Amygdala (tissue), 56 donors: ENCODE data around the gene NDC1.
"Not testable (repeated sequence)": the region's sequence is repeated elsewhere in the genome, so short reads cannot be mapped to it uniquely, and the experiment has no call there.

Experiments used
- DNase-seq, 56 donors: peaks; one replicate each; lab custom pipeline; 2025; lab: John Stamatoyannopoulos, UW

The NDC1 gene

GRCh38 chr1:53766831-53767405 lies 71.2 kb downstream of the NDC1 start:
- no peak for DNase-seq

DNA sequence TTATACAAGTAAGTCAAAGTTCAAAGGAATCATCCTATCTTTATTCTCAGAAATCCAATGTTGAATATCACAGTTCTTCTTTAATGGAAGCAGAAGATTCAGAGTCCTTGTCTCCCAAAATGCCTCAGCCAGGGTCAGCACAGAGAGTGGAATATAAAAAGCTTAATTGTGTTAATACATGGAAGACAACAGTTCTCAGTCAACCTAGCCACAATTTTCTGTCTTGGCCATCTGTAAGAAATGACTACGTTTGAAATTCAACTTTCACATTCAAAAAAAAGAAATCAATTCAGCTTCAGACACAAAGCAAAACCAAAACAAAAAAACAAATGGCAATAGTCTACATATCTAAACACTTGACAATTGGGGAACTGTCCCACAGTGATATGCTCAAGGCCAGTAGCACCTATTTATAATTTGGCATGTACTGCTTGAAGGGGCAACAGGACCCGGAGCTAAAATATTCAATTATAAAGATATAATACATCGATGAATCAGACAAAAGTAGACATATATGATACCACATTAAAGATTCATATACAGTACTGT lies 71.8 kb downstream of the NDC1 start:
- no peak for DNase-seq

DNA sequence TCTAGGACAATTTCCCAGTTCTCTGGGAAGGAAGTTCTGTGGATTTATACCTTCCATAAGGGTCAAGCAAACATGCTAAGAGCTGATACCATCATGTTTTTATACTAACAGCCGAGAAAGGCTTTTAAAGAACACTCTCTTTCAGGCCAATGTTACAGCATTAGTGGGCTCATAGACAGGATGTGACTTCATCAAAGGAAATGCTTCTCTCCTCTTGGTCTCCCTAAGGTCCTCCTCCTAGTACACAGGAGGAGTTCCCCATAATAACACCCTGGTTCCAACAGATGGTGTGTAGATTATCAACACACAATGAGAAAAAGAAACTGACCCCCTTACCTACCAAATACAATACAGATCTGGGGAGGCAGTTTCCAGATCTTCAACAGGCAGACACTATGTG lies 72.4 kb downstream of the NDC1 start:
- no peak for DNase-seq

GRCh38 chr1:53763911-53764310 lies 74.2 kb downstream of the NDC1 start:
- DNase-seq: no peak

DNA sequence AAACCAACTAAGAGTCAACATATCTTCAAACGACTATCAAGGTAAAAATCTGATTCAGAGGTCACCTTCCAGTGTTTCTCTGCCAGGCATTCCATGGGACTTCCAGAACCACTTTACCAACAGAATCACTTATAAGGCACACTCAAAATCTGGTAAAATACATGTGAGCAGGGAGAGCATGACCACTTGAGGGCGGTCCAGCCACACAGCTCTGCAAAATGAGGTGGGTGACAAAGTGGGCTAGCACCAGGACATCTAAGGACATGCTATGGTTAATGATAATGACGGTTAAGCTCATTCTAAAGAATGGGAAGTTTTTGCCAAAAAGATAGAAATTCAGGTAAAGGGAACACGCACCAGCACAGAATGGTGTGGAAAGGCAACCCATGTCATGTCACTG lies 74.6 kb downstream of the NDC1 start:
- DNase-seq: no peak

DNA sequence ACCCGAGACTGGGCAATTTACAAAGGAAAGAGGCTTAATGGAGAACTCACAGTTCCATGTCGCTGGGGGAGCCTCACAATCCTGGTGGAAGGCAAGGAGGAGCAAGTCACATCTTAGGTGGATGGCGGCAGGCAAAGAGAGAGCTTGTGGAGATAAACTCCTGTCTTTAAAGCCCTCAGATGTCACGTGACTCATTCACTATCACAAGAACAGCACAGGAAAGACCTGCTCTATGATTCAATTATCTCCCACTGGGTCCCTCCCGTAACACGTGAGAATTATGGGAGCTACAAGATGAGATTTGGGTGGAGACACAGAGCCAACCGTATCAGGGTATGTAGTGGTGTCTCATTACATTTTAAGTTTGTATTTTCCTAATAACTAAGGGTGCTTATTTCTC lies 77.6 kb downstream of the NDC1 start:
- DNase-seq: not testable (repeated sequence)

- no peak for DNase-seq
These were observed 82.2 kb downstream of the NDC1 start for GRCh38 chr1:53755874-53756273.

- DNase-seq: peak in 8 of 56 donors; percentile 1 to 28 (median 8)
These were observed 83.4 kb downstream of the NDC1 start for GRCh38 chr1:53754484-53755312.

- DNase-seq: no peak
These were observed 85.8 kb downstream of the NDC1 start for GRCh38 chr1:53752281-53752680.

DNA sequence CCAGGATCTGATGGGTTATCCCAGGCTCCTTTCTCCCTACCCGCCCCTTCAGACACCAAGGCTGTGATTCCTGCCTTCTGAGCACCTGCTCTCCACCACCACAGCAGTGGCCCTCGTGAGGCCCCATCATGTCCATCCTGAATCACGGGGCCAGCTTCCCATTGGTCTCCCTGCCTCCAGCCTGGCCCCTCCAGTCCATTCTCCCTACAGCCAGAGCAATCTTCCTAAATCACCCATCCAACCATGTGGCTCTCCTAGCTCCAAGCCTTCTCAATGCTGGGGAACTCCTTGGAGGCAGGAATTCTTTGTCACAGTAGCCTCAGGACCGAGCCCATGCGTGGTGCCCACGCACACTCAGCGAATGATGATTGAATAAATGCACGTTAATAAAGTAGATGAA lies 90.3 kb downstream of the NDC1 start:
- no peak for DNase-seq

DNA sequence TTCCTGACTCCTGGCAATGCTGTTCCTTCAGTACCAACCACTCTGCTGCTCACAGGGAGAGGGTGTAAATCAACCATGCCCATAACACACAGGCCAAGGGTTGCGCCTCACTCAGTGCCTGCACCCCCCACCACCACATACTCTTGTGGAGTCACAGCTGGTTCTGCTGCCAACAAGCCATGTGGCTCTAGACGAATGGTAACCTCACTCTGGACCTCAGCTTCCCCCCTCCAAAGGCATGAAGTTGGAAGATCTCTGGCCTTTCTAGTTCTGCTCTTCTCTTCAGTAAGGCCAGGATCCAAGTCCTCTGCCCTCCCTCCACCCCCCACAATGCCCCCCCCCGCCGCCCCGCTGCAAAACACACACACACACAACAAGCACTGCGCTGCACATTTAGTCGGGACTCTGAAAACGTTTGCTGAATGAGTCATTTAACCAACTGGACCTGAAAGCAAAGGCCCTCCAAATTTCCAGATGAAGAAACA lies 97.4 kb downstream of the NDC1 start:
- DNase-seq: no peak

DNA sequence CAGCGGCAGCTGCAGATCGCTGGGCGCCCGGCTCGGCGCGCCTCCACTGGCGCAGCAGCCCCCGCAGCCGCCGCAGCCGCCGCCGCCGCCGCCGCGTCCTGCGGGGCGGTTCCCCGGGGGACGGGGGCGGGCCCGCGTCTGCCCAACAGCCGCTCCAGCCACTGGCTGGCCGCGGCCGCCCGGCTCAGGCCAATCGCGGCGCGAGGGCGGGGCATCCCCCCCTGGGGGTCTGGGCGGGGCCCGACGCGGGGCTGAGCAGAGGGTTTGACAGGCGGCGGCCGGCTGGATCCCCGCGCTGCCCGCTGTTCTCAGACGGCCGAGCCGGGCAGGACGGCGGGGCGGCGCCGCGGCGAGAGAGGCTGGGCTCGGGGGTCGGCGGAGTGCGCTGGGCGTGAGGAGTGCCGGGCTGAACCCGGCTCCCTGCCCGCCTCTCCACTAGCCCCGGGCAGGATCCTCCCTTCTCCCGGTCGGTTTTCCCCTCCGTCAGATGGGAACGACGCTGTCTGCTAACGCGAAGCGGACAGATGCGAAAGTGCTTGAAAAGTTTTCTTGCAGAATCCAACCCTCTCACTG lies 98.9 kb downstream of the NDC1 start, which contains the start of gene GLIS1:
GLIS1 (minus strand) TSS at position 56 of the 573 bp plus-strand sequence. CDS start 1,100 bp downstream, outside the sequence.
- peak in 50 of 56 donors; percentile 6 to 81 (median 51) for DNase-seq

DNA sequence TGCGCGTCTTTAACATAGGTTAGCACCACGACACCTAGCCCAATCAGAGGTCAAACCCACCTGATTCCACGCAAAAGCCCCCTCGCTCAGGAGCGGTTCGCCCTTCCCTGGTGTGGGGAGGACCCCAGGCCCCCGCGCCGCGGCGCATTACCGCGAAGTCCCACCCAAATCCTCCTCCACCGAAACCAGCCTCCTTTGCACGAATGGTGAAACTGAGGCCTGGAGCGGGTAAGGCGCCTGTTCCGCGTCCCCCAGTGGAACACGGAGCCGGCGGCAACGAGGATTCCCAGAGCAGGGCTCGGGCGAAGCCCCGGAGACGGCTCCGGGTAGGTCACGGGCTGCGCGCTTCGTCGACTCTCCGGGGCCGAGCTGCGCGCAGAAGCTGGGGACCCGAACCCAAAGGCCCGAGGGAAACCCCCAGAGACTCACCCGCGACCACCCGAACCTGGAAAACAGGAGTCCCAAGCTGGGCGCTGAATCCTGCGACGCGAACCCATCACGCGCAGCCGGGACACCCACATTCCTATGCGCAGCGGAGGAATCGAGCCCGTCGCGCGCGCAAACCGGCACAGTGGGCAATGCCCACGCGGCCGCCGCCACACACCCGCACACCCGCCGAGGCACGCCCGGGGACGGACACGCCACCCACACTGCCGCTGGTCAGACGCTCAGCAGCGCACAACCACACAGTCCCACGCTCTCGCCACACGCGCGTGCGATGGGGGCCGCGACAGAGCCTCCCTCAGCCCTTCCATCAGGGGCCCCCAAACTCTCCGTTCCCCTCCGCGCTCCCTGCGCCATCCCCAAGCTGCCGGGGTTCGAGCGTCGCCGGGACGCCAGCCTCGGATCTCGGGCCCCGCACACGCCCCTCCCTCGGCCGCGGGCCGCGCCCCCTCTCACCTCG lies 99.6 kb downstream of the NDC1 start:
- peak in 6 of 56 donors; percentile 5 to 39 (median 30) for DNase-seq

- DNase-seq: peak in 4 of 56 donors; percentile 4 to 18 (median 7)
These were observed 100.4 kb downstream of the NDC1 start for GRCh38 chr1:53737648-53738204.

GRCh38 chr1:53736290-53736689 lies 101.8 kb downstream of the NDC1 start:
- DNase-seq: no peak

DNA sequence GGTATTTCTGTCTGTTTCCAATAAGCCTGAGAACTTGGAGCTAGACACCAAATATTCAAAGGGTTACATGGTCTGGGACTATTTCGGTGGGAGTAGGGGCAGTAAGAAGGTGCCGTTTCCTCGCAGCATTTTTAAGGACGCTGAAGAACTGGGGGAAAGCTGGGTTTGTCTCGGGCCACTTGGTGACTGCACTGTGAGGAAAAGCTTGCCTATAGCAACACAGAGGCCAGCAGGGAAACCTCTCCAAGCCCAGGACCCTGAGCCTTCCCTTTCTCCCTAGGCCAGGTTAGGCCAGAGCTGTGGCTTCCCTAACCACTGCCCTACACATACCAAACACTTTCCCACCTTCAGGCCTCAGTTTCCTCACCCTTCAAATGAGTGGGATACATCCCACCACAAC lies 102.4 kb downstream of the NDC1 start:
- DNase-seq: no peak

GRCh38 chr1:53735261-53735660 lies 102.8 kb downstream of the NDC1 start:
- DNase-seq: no peak

DNA sequence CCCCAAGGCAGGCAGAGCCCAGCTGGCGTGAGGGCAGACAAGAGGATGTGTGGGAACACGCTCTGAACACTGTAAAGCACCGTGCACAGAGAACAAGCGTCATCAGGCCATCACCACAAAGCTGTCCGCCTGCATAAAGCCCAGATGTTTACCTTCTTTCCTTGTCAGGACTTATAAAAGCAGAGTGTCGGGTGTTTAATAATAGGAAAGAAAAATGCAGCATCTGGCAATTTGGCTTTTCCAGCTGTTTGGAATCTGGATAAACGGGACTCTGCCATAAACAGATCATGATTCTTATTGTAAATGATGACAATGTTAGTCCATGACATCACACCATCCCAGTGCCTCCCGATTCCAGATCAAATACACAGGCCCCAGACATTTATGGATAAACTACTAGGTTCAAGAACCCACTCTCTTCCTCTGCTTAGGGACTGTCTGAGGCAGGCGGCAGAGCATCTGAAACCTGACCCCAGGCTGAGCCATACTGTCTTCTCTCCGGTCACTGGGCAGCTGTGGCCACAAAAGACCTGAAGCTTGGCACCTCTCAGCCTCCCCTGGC lies 103.4 kb downstream of the NDC1 start:
- DNase-seq: no peak

DNA sequence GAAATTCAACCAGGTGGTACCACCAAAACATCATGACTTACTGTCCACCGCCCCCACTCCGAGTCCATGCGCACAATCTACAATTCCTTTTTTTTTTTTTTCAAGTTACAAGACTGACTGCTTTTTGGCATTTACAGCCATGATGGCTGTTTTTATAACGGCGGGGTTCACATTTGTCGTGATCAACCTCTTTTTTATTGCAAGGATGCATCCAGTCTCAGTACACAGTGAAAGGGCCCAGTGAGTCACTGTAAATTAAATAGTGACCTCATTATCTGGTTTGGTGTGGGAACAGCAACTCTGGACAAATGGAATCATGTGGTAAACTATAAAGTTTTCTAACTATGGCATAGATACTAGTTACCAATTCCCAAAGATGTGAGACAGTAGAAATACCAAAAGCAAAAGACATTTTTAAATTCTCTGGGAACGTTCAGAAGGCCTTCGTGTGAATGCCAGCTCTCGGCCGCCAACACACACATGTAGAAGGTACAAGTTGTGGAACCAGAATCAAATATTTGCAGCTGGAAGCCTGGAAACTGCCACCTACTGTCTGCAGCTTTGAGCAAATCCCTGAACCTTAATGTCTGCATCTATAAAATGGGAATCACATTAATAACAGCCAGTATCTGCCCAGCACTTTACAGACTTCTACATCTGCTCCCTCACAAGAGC lies 104.0 kb downstream of the NDC1 start:
- no peak for DNase-seq
